Gastroesophageal sphincter (tissue), 3 donors: ENCODE data around the gene ARHGAP27.

ENCODE experiments used
- POLR2A ChIP-seq, 2 donors: fragments of 450-650 bp; IDR thresholded peaks; one replicate each; pipeline ENCODE4 v1.6.1; 2017; ENCODE audit warnings: antibody characterized with exemption in 2 of 2, mild to moderate bottlenecking in 2 of 2, moderate library complexity in 1 of 2
- POLR2AphosphoS5 ChIP-seq: sonication (generic); formaldehyde crosslinking; IDR thresholded peaks from one replicate; pipeline ENCODE4 v1.6.1; 2017; ENCODE audit warnings: antibody characterized with exemption
- TF ChIP-seq, protein P1 (sequence below), 4 experiments: fragments of 200-600 bp in 2 of 4; fragments of 450-650 bp in 2 of 4; sonication (generic) in 1 of 4; IDR thresholded peaks; one replicate each; pipeline ENCODE4 v1.5.1; 2017 to 2019; ENCODE audit warnings: antibody characterized with exemption in 4 of 4, mild to moderate bottlenecking in 2 of 4, moderate library complexity in 2 of 4

GRCh38 chr17:45346216-45347015, 86.3 kb downstream of the ARHGAP27 start:
- TF ChIP-seq POLR2AphosphoS5 (no peak), POLR2A (IDR thresholded peaks at IDR 0.05) (no peak)
- TF ChIP-seq, protein P1, sequence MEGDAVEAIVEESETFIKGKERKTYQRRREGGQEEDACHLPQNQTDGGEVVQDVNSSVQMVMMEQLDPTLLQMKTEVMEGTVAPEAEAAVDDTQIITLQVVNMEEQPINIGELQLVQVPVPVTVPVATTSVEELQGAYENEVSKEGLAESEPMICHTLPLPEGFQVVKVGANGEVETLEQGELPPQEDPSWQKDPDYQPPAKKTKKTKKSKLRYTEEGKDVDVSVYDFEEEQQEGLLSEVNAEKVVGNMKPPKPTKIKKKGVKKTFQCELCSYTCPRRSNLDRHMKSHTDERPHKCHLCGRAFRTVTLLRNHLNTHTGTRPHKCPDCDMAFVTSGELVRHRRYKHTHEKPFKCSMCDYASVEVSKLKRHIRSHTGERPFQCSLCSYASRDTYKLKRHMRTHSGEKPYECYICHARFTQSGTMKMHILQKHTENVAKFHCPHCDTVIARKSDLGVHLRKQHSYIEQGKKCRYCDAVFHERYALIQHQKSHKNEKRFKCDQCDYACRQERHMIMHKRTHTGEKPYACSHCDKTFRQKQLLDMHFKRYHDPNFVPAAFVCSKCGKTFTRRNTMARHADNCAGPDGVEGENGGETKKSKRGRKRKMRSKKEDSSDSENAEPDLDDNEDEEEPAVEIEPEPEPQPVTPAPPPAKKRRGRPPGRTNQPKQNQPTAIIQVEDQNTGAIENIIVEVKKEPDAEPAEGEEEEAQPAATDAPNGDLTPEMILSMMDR (IDR thresholded peaks at IDR 0.05) = no peak
